ENCODE data around the gene WNK2. TPM values are rescaled to one million over a fixed set of nuclear protein-coding genes. Genes with fewer than 3 reads are reported as not detected.
"Not testable (repeated sequence)": the region's sequence is repeated elsewhere in the genome, so short reads cannot be mapped to it uniquely, and the experiment has no call there.

Gene WNK2
- 2.7 and 4.0 TPM in 2 replicates for total RNA-seq

DNA sequence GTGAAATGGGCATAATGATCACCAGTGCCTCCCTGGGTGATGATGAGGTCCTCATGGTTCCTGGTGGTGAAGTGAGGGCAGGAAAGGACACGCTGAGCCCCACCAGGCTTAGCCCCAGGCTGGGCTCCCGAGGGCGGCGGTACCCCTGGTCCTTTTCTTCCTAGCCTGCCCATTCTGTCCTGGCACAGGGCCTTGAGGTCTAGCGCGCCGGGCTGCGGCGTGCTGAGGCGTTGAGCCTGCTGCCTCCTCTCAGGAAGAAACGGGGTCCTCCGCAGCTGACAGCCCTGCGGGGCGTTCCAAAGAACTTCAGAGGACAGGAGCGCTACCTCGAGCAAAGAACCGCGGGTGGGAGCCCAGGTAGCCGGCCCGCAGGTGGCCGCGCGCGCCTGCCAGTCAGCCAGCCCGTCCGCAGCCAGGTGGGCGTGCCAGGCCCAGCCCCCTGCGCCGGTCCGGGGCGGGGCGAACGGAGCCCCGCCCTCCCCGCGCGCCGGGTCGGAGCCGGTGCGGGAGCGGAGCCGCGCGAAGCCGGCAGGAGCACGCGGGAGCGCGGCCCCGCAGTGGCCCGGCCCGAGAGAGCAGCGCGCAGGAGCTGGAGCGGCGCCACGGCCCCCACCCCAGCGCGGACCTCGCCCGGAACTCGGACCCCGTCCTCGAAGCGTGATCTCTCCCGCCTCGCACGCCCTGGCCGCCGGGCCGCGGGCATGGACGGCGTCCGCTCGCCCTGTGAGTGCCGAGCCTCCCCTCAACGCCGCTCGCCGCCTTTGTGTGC lies at the start of gene WNK2:
Gene WNK2, plus strand, starts transcription at position 477 of the 769 bp plus-strand sequence. CDS start 791 bp downstream, outside the sequence.
- DNase-seq: peak; percentile 89

DNA sequence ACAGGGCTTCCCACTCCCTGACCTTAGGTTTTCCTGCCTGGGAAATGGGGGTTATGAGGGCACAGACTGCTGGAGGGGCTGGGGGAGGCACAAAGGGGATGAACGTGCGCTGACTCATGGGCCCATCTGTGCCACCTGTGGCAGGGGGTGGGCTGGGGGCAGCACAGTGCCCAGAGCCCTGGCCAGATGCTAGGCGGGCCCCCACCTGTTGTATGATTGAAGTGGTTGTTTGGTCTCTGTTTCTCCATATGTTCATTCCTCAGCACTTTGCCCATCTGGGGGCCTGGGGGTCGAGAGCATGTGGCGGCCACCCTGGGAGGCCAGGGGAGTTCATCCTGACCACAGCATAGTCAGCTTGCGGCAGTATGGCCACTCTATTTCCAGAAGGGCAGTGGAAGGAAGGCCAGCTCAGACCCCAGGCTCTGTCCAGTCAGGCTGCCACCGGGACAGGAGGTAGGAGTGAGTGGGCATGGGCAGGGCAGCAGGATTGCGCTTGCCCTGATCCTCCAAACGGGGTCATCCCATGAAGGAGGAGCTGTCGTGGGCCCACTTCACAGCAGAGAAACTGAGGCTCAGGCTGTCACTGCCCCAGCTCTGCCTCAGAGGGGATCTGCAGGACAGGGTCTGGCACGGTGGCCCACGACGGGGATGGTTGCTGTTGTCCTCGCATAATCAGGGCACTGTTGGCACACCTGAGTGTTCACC lies 49.0 kb upstream of the WNK2 start:
- Mint-ChIP-seq H3K36me3 (ENCODE audit: low read depth) (peaks cover 27% of the 10 kb centered on the region), H3K27ac (peak overlapping the region; percentile 97), H3K27me3 (no peaks in the 10 kb centered on the region), H3K9me3 (no peaks in the 10 kb centered on the region), H3K4me1 (peaks cover 58% of the 10 kb centered on the region), H3K4me3 (peak overlapping the region; percentile 81)
- DNase-seq: no peak
- intact Hi-C loops (cut with micrococcal nuclease): loop anchor here (1.0 to 2.0 kb wide), 5 partner anchors 11 to 431 kb away; partner anchors contain the start of genes CARD19 and FAM120AOS

More for the DNA sequence above, at the start of gene WNK2:
- Mint-ChIP-seq H3K4me1 (peaks cover 3% of the 10 kb centered on the region), H3K27me3 (peaks cover 48% of the 10 kb centered on the region), H3K27ac (no peak within 1 kb of the TSS), H3K36me3 (ENCODE audit: low read depth) (no peaks in the 10 kb centered on the region), H3K9me3 (no peaks in the 10 kb centered on the region), H3K4me3 (peak within 1 kb of the TSS; percentile 79)
- intact Hi-C loops (cut with micrococcal nuclease): no loop called here

- Mint-ChIP-seq H3K27ac (peak overlapping the region; percentile 20), H3K27me3 (no peaks in the 10 kb centered on the region), H3K9me3 (no peaks in the 10 kb centered on the region), H3K36me3 (ENCODE audit: low read depth) (peaks cover 21% of the 10 kb centered on the region), H3K4me1 (peaks cover 53% of the 10 kb centered on the region), H3K4me3 (no peak overlapping the region)
- no peak for DNase-seq
- intact Hi-C loops (cut with micrococcal nuclease): no loop called here
Measured at GRCh38 chr9:93136011-93136440, 47.9 kb upstream of the WNK2 start.

DNA sequence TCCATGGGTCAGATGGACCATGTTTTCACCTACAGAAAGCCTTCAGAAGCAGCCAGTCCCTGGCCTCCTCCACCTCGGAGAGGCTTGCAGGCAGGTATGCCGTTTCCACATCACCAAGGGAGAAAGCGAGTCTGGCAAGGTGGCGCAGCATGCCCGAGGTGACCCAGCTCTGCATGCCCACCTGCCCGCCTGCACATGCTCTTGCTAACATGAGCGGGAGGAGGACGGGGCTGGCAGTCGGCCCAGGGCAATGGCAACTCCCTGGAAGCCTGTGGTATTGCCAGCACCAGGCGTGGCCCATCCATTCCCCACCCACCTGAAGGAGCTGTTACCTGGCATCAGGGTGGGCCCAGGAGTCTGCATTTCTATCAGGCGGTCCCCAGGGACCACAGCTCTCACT lies 46.6 kb upstream of the WNK2 start:
- H3K36me3 Mint-ChIP-seq (ENCODE audit: low read depth): peaks cover 8% of the 10 kb centered on the region
- no peak overlapping the region for H3K4me3 Mint-ChIP-seq
- no peak overlapping the region for H3K27ac Mint-ChIP-seq
- H3K27me3 Mint-ChIP-seq: no peaks in the 10 kb centered on the region
- intact Hi-C loops (cut with micrococcal nuclease): no loop called here
- H3K9me3 Mint-ChIP-seq: no peaks in the 10 kb centered on the region
- DNase-seq: no peak
- H3K4me1 Mint-ChIP-seq: peaks cover 44% of the 10 kb centered on the region

DNA sequence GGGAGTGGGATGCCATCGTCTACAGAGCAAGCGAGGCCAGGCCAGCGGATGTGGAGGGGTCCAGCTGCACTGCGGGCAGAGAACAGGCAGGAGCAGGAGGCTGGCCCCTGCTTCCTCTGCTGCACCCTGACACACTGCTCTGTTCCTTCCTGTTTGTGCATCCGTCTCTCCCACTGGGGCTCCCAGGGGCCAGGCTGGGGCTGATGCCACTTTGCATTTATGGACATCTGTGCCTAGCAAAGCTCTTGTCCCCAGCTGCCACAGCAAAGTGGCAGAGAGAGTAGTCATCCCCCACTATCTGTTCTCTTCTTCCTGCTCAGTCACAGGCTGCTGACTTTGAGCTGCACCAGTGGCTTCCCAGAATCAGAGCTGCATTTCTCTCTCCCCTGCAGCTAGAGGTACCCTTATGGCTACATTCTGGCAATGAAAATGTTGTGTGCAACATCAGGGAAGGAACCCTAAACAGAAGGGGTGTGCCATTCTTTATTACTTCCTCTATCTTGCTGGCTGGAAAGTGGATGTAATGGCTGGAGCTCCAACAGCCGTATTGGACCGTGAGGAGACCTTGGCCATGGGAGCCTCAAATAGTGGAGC lies 45.7 kb upstream of the WNK2 start:
- Mint-ChIP-seq H3K27ac (no peak overlapping the region), H3K27me3 (no peaks in the 10 kb centered on the region), H3K4me1 (peaks cover 41% of the 10 kb centered on the region), H3K9me3 (no peaks in the 10 kb centered on the region), H3K36me3 (ENCODE audit: low read depth) (no peaks in the 10 kb centered on the region), H3K4me3 (no peak overlapping the region)
- intact Hi-C loops (cut with micrococcal nuclease): no loop called here
- DNase-seq: peak; percentile 57

DNA sequence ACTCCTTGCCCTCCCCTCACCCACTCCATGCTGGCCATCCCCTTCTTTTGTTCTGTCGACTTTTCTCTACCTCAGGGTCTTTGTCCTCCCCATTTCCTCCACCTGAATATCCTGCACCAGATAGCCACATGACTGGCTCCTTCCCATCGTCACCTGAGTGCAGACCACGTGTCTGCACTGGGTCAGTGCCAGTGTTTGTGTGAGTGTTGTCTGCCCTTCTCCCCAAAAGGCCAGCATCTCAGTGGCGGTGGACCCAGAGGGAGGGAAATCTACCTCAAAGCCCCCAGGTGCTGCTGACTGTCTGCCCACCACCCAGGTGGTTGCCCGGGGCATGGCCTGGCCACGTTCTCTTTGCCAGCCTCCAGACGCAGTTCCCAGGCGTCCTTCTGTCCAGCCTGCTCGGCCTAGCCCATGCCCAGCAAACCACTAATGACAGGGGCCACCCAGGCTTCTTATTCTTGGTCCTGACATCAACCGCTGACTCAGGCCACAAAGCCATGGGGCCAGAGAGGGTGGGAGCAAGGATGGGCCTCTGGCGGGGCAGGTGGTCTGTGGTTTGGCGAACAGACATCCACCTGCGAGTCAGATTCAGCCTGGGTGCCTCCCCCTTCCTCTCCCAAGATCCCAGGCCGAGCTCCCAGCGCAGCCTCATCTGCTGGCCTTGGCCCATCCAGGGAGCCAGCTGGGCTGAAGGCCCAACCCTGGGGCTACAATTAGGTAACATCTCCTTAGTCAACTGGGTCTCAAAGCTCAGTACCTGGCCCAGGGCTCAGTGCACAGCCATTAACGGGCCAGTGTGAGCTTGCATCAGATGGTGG lies 44.4 kb upstream of the WNK2 start:
- peaks cover 47% of the 10 kb centered on the region for H3K4me1 Mint-ChIP-seq
- intact Hi-C loops (cut with micrococcal nuclease): no loop called here
- no peaks in the 10 kb centered on the region for H3K9me3 Mint-ChIP-seq

DNA sequence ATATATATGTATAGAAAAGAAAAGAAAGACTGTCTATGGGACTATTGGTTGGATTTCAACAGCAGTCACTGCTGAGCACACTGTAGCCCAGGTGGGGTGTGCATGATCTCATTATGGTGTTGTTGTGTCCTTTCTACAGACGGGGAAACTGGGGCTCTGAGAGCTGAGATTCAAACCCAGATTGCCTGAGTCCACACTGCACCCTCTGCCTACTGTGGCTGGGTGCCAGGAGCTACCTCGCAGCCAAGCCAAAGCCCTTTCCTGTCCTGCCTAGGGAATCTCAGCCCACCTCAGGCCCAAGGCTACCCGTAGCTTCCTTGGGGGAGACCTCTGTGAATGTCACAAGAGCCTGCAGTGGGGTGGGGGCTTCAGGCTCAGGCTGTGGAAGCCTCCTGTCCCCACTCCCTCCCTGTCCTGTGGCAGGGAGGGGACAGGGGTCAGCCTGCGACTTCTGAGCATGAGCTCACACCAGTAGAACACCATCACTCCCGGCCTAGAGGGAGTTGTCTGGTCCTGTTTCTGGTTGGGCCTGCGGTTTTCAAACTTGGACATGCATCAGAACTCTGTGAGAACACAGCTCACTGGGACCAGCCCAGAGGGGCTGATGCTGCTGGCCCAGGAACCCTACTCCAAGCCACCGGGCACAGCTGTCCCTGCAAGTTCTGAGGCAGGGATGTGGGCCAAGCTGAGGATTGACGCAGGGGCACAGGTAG lies 42.0 kb upstream of the WNK2 start:
- intact Hi-C loops (cut with micrococcal nuclease): no loop called here
- peak; percentile 54 for DNase-seq
- peaks cover 14% of the 10 kb centered on the region for H3K36me3 Mint-ChIP-seq (ENCODE audit: low read depth)
- no peaks in the 10 kb centered on the region for H3K27me3 Mint-ChIP-seq
- no peak overlapping the region for H3K27ac Mint-ChIP-seq
- peaks cover 9% of the 10 kb centered on the region for H3K9me3 Mint-ChIP-seq
- peaks cover 43% of the 10 kb centered on the region for H3K4me1 Mint-ChIP-seq
- H3K4me3 Mint-ChIP-seq: no peak overlapping the region

More for the DNA sequence above, 44.4 kb upstream of the WNK2 start:
- no peak overlapping the region for H3K27ac Mint-ChIP-seq
- DNase-seq: no peak
- H3K27me3 Mint-ChIP-seq: no peaks in the 10 kb centered on the region
- no peak overlapping the region for H3K4me3 Mint-ChIP-seq
- H3K36me3 Mint-ChIP-seq (ENCODE audit: low read depth): peaks cover 3% of the 10 kb centered on the region

DNA sequence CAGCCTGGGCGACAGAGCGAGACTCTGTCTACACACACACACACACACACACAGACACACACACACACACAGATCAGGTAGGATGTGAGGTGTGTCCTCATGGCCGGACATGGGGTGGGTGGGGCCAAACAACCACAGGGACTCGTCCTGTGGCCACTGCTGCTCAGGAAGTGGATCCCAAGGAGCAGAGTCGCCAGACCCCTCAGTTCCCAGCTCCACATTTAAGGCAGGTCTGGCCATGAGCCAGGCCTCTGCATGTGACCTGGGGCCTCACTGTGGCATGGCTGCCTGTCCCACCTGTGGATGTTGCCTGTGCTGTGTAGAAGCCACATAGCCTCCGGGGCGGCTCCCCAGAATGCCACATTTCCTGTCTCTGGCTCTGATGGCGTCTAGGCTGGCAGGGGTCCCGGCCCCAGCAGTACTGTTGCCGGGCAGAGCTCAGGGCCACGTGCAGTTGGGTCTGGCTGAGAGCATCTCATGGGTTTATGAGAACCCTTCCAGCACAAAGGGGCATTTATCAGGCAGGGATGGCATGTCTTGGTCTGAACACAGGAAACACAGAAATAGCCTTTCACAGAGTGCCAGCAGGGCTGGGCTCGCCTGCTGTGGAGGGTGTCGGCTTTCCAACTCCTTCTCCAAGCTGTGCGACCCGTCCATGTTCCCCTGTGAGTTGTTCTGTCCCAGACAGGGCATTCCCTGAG lies 40.0 kb upstream of the WNK2 start:
- Mint-ChIP-seq H3K9me3 (peaks cover 10% of the 10 kb centered on the region), H3K27ac (peak overlapping the region; percentile 96), H3K4me3 (peak overlapping the region; percentile 60), H3K36me3 (ENCODE audit: low read depth) (peaks cover 29% of the 10 kb centered on the region), H3K4me1 (peaks cover 41% of the 10 kb centered on the region), H3K27me3 (no peaks in the 10 kb centered on the region)
- intact Hi-C loops (cut with micrococcal nuclease): no loop called here
- DNase-seq: peak; percentile 85

DNA sequence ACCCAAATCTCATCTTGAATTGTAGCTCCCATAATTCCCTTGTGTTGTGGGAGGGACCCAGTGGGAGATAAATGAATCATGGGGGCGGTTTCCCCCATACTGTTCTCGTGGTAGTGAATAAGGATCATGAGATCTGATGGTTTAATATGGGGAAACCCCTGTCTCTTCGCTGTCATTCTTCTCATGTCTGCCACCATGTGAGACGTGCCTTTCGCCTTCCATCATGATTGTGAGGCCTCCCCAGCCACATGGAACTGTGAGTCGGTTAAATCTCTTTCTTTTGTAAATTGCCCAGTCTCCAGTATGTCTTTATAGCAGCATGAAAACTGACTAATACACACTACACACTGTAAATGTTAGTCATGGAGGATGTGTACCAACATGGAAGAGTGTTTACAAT lies 37.2 kb upstream of the WNK2 start:
- not testable (repeated sequence) for H3K27me3 Mint-ChIP-seq
- peak; percentile 65 for DNase-seq
- H3K4me3 Mint-ChIP-seq: peak overlapping the region; percentile 74
- peaks cover 29% of the 10 kb centered on the region for H3K36me3 Mint-ChIP-seq (ENCODE audit: low read depth)
- H3K9me3 Mint-ChIP-seq: peaks cover 10% of the 10 kb centered on the region
- peaks cover 55% of the 10 kb centered on the region for H3K4me1 Mint-ChIP-seq
- peak overlapping the region; percentile 95 for H3K27ac Mint-ChIP-seq
- intact Hi-C loops (cut with micrococcal nuclease): loop anchor here (1.0 to 5.0 kb wide), 4 partner anchors 10 to 1021 kb away; partner anchors contain the start of gene NINJ1

GRCh38 chr9:93147632-93148031 lies 36.3 kb upstream of the WNK2 start:
- peak overlapping the region; percentile 74 for H3K27ac Mint-ChIP-seq
- peaks cover 53% of the 10 kb centered on the region for H3K4me1 Mint-ChIP-seq
- H3K36me3 Mint-ChIP-seq (ENCODE audit: low read depth): peaks cover 29% of the 10 kb centered on the region
- DNase-seq: no peak
- H3K4me3 Mint-ChIP-seq: no peak overlapping the region
- H3K9me3 Mint-ChIP-seq: peaks cover 10% of the 10 kb centered on the region
- intact Hi-C loops (cut with micrococcal nuclease): loop anchor here (5.0 kb wide), 2 partner anchors 185 to 1020 kb away; no protein-coding TSS in a partner anchor
- no peaks in the 10 kb centered on the region for H3K27me3 Mint-ChIP-seq

DNA sequence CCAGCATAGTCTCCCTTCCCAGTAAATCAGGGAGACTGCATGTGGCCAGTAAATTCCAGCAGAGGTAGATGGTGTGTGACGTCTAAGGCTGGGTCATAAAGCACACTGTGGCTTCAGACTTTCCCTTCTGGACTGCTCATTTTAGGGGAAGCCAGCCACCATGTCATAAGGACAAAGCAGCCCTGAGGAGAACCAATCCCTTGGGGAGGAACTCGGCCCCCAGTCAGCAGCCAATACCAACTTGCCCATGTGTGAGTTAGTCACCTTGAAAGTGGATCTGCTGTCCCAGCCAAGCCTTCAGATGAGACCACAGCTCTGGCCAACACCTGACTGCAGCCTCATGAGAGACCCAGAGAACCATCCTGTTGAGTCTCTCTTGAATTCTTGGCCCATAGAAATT lies 35.2 kb upstream of the WNK2 start:
- peaks cover 47% of the 10 kb centered on the region for H3K4me1 Mint-ChIP-seq
- DNase-seq: no peak
- H3K9me3 Mint-ChIP-seq: peaks cover 10% of the 10 kb centered on the region
- H3K27ac Mint-ChIP-seq: peak overlapping the region; percentile 87
- no peaks in the 10 kb centered on the region for H3K27me3 Mint-ChIP-seq
- peak overlapping the region; percentile 48 for H3K4me3 Mint-ChIP-seq
- intact Hi-C loops (cut with micrococcal nuclease): loop anchor here (5.0 kb wide), 2 partner anchors 186 to 1019 kb away; no protein-coding TSS in a partner anchor
- peaks cover 29% of the 10 kb centered on the region for H3K36me3 Mint-ChIP-seq (ENCODE audit: low read depth)

GRCh38 chr9:93149361-93149760 lies 34.6 kb upstream of the WNK2 start:
- Mint-ChIP-seq H3K27me3 (no peaks in the 10 kb centered on the region), H3K4me3 (peak overlapping the region; percentile 59), H3K27ac (peak overlapping the region; percentile 87), H3K9me3 (peaks cover 10% of the 10 kb centered on the region), H3K4me1 (peaks cover 42% of the 10 kb centered on the region), H3K36me3 (ENCODE audit: low read depth) (peaks cover 27% of the 10 kb centered on the region)
- intact Hi-C loops (cut with micrococcal nuclease): loop anchor here (5.0 kb wide), 2 partner anchors 187 to 1018 kb away; no protein-coding TSS in a partner anchor
- DNase-seq: no peak
